HFF-Myc (cell line): ENCODE measurements around the gene TFAP2E.

ENCODE experiments used
- DNase-seq: peaks from one replicate; pipeline ENCODE4 v3.0.0-alpha.2; 2011; ENCODE audit warnings: low read depth; ENCODE audit errors: extremely low read depth
- H3K4me3 ChIP-seq: replicated peaks from 2 replicates; pipeline ENCODE4 v1.5.1; 2011; ENCODE audit warnings: low read depth, mild to moderate bottlenecking, control low read depth, low read length
- TF ChIP-seq, protein P1 (sequence below): IDR thresholded peaks from 2 replicates; pipeline ENCODE4 v1.5.1; 2012; ENCODE audit warnings: mild to moderate bottlenecking, low read depth, low read length, control low read depth; ENCODE audit errors: missing control alignments

TFAP2E gene

GRCh38 chr1:35533586-35533985 lies 39.5 kb upstream of the TFAP2E start:
- DNase-seq: no peak

GRCh38 chr1:35535243-35535642 lies 37.9 kb upstream of the TFAP2E start:
- H3K4me3 ChIP-seq: no peak overlapping the region

More at GRCh38 chr1:35533586-35533985, 39.5 kb upstream of the TFAP2E start:
- TF ChIP-seq, protein P1, sequence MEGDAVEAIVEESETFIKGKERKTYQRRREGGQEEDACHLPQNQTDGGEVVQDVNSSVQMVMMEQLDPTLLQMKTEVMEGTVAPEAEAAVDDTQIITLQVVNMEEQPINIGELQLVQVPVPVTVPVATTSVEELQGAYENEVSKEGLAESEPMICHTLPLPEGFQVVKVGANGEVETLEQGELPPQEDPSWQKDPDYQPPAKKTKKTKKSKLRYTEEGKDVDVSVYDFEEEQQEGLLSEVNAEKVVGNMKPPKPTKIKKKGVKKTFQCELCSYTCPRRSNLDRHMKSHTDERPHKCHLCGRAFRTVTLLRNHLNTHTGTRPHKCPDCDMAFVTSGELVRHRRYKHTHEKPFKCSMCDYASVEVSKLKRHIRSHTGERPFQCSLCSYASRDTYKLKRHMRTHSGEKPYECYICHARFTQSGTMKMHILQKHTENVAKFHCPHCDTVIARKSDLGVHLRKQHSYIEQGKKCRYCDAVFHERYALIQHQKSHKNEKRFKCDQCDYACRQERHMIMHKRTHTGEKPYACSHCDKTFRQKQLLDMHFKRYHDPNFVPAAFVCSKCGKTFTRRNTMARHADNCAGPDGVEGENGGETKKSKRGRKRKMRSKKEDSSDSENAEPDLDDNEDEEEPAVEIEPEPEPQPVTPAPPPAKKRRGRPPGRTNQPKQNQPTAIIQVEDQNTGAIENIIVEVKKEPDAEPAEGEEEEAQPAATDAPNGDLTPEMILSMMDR: no peak
- H3K4me3 ChIP-seq: no peak overlapping the region

GRCh38 chr1:35536556-35537162 lies 36.5 kb upstream of the TFAP2E start:
- DNase-seq: no peak
- no peak overlapping the region for H3K4me3 ChIP-seq
- TF ChIP-seq, protein P1: no peak

More at GRCh38 chr1:35535243-35535642, 37.9 kb upstream of the TFAP2E start:
- TF ChIP-seq, protein P1: no peak
- no peak for DNase-seq

- DNase-seq: no peak
- no peak overlapping the region for H3K4me3 ChIP-seq
- TF ChIP-seq, protein P1: no peak
Measured at GRCh38 chr1:35537806-35538205, 35.3 kb upstream of the TFAP2E start.

GRCh38 chr1:35539073-35539823 lies 33.9 kb upstream of the TFAP2E start:
- no peak for DNase-seq
- TF ChIP-seq, protein P1: no peak
- H3K4me3 ChIP-seq: no peak overlapping the region

- no peak for DNase-seq
- H3K4me3 ChIP-seq: no peak overlapping the region
- TF ChIP-seq, protein P1: no peak
Measured at GRCh38 chr1:35539824-35540261, 33.3 kb upstream of the TFAP2E start.
